SK-N-SH treated with all-trans-retinoic acid at 6 μM for 48 hours (cell line): Measurements from ENCODE around the gene TUBB2A.

ENCODE experiments used
- ARNTL ChIP-seq: fragments of 450-650 bp; formaldehyde crosslinking; IDR thresholded peaks from 2 replicates; pipeline ENCODE4 v1.5.0; 2020; ENCODE audit warnings: low read depth, mild to moderate bottlenecking, moderate library complexity, borderline replicate concordance
- BACH2 ChIP-seq: fragments of 250-450 bp; sonication (Bioruptor Pico); IDR thresholded peaks from 2 replicates; pipeline ENCODE4 v1.9.0; 2021; ENCODE audit warnings: mild to moderate bottlenecking, borderline replicate concordance
- ESRRG ChIP-seq: fragments of 250-450 bp; sonication (Bioruptor Pico); IDR thresholded peaks from 2 replicates; pipeline ENCODE4 v1.6.1; 2021; ENCODE audit warnings: mild to moderate bottlenecking
- PPARA ChIP-seq: fragments of 250-450 bp; sonication (Bioruptor Pico); IDR thresholded peaks from 2 replicates; pipeline ENCODE4 v1.5.0; 2020; ENCODE audit warnings: mild to moderate bottlenecking, borderline replicate concordance
- RARB ChIP-seq: fragments of 250-450 bp; sonication (Bioruptor Pico); IDR thresholded peaks from 2 replicates; pipeline ENCODE4 v1.8.0; 2021; ENCODE audit warnings: mild to moderate bottlenecking, moderate library complexity
- TOX ChIP-seq: fragments of 250-450 bp; sonication (Bioruptor Pico); IDR thresholded peaks from 2 replicates; pipeline ENCODE4 v1.8.0; 2021; ENCODE audit warnings: mild to moderate bottlenecking, moderate library complexity, borderline replicate concordance
- ZC3H10 ChIP-seq: fragments of 250-450 bp; sonication (Bioruptor Pico); IDR thresholded peaks from 2 replicates; pipeline ENCODE4 v1.5.1; 2021; ENCODE audit warnings: mild to moderate bottlenecking, moderate library complexity
- ZFP3 ChIP-seq: fragments of 250-450 bp; sonication (Bioruptor Pico); IDR thresholded peaks from 2 replicates; pipeline ENCODE4 v1.5.0; 2020; ENCODE audit warnings: mild to moderate bottlenecking, moderate library complexity
- ZFP30 ChIP-seq: fragments of 450-650 bp; formaldehyde crosslinking; IDR thresholded peaks from 2 replicates; pipeline ENCODE4 v1.5.0; 2022; ENCODE audit warnings: mild to moderate bottlenecking, moderate library complexity
- ZNF565 ChIP-seq: fragments of 450-650 bp; formaldehyde crosslinking; conservative IDR thresholded peaks from 2 replicates; pipeline ENCODE4 v1.5.0; 2020; ENCODE audit warnings: low read depth, mild to moderate bottlenecking, moderate library complexity
- TF ChIP-seq, protein P1 (sequence below): fragments of 250-450 bp; sonication (Bioruptor Pico); IDR thresholded peaks from 2 replicates; pipeline ENCODE4 v1.8.0; 2020; ENCODE audit warnings: mild to moderate bottlenecking, moderate library complexity, borderline replicate concordance
- TF ChIP-seq, protein P2 (sequence below): fragments of 250-450 bp; sonication (Bioruptor Pico); IDR thresholded peaks from 2 replicates; pipeline ENCODE4 v1.5.1; 2021; ENCODE audit warnings: mild to moderate bottlenecking, moderate library complexity
- TF ChIP-seq, protein P3 (sequence below): fragments of 250-450 bp; sonication (Bioruptor Pico); IDR thresholded peaks from 2 replicates; pipeline ENCODE4 v1.5.1; 2020; ENCODE audit warnings: low read depth, mild to moderate bottlenecking, moderate library complexity

DNA sequence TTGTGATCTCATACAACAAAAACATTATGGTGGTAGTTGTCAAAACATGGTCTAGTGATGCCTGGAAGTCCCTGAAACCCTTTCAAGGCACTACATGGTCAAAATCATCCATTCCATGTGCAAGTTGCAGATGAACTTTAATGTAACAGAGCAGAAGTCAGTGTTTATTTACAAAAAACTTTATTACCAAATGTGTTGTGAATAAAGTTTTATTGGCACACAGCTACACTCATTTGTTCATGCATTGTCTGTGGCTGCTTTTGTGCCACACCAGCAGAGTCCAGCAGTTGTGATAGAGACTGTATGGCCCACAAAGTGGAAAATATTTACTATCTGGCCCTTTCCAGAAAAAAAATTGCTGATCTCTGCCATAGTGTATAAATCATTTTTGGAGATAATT is 43.3 kb upstream of the TUBB2A start:
- TF ChIP-seq TOX (CRISPR knock-in tag) (no peak), BACH2 (CRISPR knock-in tag) (no peak), RARB (CRISPR knock-in tag) (no peak), ZC3H10 (CRISPR knock-in tag) (no peak), ZNF565 (CRISPR knock-in tag) (no peak), PPARA (CRISPR knock-in tag) (no peak), ZFP3 (CRISPR knock-in tag) (no peak), ZFP30 (CRISPR knock-in tag) (no peak), ARNTL (CRISPR knock-in tag) (no peak), ESRRG (no peak)
- TF ChIP-seq, protein P1, sequence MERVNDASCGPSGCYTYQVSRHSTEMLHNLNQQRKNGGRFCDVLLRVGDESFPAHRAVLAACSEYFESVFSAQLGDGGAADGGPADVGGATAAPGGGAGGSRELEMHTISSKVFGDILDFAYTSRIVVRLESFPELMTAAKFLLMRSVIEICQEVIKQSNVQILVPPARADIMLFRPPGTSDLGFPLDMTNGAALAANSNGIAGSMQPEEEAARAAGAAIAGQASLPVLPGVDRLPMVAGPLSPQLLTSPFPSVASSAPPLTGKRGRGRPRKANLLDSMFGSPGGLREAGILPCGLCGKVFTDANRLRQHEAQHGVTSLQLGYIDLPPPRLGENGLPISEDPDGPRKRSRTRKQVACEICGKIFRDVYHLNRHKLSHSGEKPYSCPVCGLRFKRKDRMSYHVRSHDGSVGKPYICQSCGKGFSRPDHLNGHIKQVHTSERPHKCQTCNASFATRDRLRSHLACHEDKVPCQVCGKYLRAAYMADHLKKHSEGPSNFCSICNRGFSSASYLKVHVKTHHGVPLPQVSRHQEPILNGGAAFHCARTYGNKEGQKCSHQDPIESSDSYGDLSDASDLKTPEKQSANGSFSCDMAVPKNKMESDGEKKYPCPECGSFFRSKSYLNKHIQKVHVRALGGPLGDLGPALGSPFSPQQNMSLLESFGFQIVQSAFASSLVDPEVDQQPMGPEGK (CRISPR knock-in tag) = no peak
- TF ChIP-seq, protein P2, sequence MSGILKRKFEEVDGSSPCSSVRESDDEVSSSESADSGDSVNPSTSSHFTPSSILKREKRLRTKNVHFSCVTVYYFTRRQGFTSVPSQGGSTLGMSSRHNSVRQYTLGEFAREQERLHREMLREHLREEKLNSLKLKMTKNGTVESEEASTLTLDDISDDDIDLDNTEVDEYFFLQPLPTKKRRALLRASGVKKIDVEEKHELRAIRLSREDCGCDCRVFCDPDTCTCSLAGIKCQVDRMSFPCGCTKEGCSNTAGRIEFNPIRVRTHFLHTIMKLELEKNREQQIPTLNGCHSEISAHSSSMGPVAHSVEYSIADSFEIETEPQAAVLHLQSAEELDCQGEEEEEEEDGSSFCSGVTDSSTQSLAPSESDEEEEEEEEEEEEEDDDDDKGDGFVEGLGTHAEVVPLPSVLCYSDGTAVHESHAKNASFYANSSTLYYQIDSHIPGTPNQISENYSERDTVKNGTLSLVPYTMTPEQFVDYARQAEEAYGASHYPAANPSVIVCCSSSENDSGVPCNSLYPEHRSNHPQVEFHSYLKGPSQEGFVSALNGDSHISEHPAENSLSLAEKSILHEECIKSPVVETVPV (CRISPR knock-in tag) = no peak
- TF ChIP-seq, protein P3, sequence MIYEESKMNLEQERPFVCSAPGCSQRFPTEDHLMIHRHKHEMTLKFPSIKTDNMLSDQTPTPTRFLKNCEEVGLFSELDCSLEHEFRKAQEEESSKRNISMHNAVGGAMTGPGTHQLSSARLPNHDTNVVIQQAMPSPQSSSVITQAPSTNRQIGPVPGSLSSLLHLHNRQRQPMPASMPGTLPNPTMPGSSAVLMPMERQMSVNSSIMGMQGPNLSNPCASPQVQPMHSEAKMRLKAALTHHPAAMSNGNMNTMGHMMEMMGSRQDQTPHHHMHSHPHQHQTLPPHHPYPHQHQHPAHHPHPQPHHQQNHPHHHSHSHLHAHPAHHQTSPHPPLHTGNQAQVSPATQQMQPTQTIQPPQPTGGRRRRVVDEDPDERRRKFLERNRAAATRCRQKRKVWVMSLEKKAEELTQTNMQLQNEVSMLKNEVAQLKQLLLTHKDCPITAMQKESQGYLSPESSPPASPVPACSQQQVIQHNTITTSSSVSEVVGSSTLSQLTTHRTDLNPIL (CRISPR knock-in tag) = no peak
